Parathyroid adenoma (tissue), 2 donors: Measurements from ENCODE around the gene SHISA6.
"Not testable (repeated sequence)": the region's sequence is repeated elsewhere in the genome, so short reads cannot be mapped to it uniquely, and the experiment has no call there.

Experiments used
- H2AFZ ChIP-seq: fragments of 300-600 bp; sonication (generic); one replicate; pipeline ENCODE4 v1.7.0; 2017; ENCODE audit warnings: antibody characterized with exemption, mild to moderate bottlenecking
- H3K27ac ChIP-seq: fragments of 300-600 bp; sonication (generic); one replicate; pipeline ENCODE4 v1.7.0; 2017
- H3K27me3 ChIP-seq: fragments of 300-600 bp; sonication (generic); one replicate; pipeline ENCODE4 v1.7.0; 2017; ENCODE audit warnings: low read length; ENCODE audit not compliant: control insufficient read depth, insufficient read depth
- H3K36me3 ChIP-seq: fragments of 300-600 bp; sonication (generic); one replicate; pipeline ENCODE4 v1.7.0; 2017; ENCODE audit warnings: low read length; ENCODE audit not compliant: control insufficient read depth, insufficient read depth
- H3K4me1 ChIP-seq: fragments of 300-600 bp; sonication (generic); one replicate; pipeline ENCODE4 v1.7.0; 2017; ENCODE audit warnings: control low read depth
- H3K4me2 ChIP-seq: fragments of 300-600 bp; sonication (generic); one replicate; pipeline ENCODE4 v1.7.0; 2017; ENCODE audit warnings: low read length
- H3K4me3 ChIP-seq: fragments of 300-600 bp; sonication (generic); one replicate; pipeline ENCODE4 v1.7.0; 2017; ENCODE audit warnings: low read depth, low read length
- H3K79me2 ChIP-seq: fragments of 300-600 bp; sonication (generic); one replicate; pipeline ENCODE4 v1.7.0; 2017; ENCODE audit warnings: control low read depth
- H3K9ac ChIP-seq: fragments of 300-600 bp; sonication (generic); one replicate; pipeline ENCODE4 v1.7.0; 2017; ENCODE audit warnings: mild to moderate bottlenecking
- H3K9me3 ChIP-seq: fragments of 300-600 bp; sonication (generic); one replicate; pipeline ENCODE4 v1.7.0; 2017; ENCODE audit warnings: low read length; ENCODE audit not compliant: control insufficient read depth
- TF ChIP-seq, protein P1 (sequence below): fragments of 300-600 bp; sonication (generic); IDR thresholded peaks from one replicate; pipeline ENCODE4 v1.7.0; 2017; ENCODE audit warnings: antibody characterized with exemption, mild to moderate bottlenecking
- donor health status: primary hyperparathyroidism.

SHISA6 gene

GRCh38 chr17:11308531-11308930 is 67.5 kb downstream of the SHISA6 start:
- Histone ChIP-seq H3K27ac (no peak overlapping the region), H2AFZ (peak overlapping the region; percentile 65)
- TF ChIP-seq, protein P1, sequence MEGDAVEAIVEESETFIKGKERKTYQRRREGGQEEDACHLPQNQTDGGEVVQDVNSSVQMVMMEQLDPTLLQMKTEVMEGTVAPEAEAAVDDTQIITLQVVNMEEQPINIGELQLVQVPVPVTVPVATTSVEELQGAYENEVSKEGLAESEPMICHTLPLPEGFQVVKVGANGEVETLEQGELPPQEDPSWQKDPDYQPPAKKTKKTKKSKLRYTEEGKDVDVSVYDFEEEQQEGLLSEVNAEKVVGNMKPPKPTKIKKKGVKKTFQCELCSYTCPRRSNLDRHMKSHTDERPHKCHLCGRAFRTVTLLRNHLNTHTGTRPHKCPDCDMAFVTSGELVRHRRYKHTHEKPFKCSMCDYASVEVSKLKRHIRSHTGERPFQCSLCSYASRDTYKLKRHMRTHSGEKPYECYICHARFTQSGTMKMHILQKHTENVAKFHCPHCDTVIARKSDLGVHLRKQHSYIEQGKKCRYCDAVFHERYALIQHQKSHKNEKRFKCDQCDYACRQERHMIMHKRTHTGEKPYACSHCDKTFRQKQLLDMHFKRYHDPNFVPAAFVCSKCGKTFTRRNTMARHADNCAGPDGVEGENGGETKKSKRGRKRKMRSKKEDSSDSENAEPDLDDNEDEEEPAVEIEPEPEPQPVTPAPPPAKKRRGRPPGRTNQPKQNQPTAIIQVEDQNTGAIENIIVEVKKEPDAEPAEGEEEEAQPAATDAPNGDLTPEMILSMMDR, result no peak

DNA sequence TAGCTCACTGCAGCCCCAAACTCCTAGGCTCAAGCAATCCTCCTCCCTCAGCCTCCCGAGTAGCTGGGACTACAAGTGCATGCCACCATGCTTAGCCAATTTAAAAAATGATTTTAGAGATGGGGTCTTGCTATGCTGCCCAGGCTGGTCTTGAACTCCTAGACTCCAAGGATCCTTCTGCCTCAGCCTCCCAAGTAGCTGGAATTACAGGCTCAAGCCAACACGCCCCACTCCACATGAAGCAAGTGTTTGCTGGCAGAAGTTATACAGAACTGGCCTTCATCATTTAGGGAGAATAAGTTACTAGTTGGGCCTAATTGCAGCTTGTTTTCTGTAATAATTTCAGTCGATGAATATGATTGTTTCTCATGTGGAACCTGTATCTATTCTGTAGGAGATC is 68.0 kb downstream of the SHISA6 start:
- Histone ChIP-seq H3K4me1 (no peaks in the 10 kb centered on the region), H3K4me3 (no peak overlapping the region), H3K36me3 (no peaks in the 10 kb centered on the region), H3K79me2 (no peaks in the 10 kb centered on the region), H3K27me3 (no peaks in the 10 kb centered on the region), H3K27ac (no peak overlapping the region), H3K4me2 (no peak overlapping the region), H3K9me3 (no peaks in the 10 kb centered on the region), H2AFZ (no peak overlapping the region), H3K9ac (no peak overlapping the region)
- TF ChIP-seq, protein P1, result no peak

More at GRCh38 chr17:11308531-11308930, 67.5 kb downstream of the SHISA6 start:
- no peaks in the 10 kb centered on the region for H3K4me1 ChIP-seq
- H3K36me3 ChIP-seq, result no peaks in the 10 kb centered on the region
- H3K4me3 ChIP-seq, result no peak overlapping the region
- no peak overlapping the region for H3K4me2 ChIP-seq
- H3K79me2 ChIP-seq, result no peaks in the 10 kb centered on the region
- H3K9ac ChIP-seq, result no peak overlapping the region
- no peaks in the 10 kb centered on the region for H3K9me3 ChIP-seq
- no peaks in the 10 kb centered on the region for H3K27me3 ChIP-seq

- TF ChIP-seq, protein P1, result no peak
- Histone ChIP-seq H3K27me3 (no peaks in the 10 kb centered on the region), H2AFZ (no peak overlapping the region), H3K4me3 (no peak overlapping the region), H3K4me1 (no peaks in the 10 kb centered on the region), H3K4me2 (no peak overlapping the region), H3K9me3 (no peaks in the 10 kb centered on the region), H3K27ac (no peak overlapping the region), H3K79me2 (no peaks in the 10 kb centered on the region), H3K36me3 (no peaks in the 10 kb centered on the region), H3K9ac (no peak overlapping the region)
Measured at GRCh38 chr17:11309850-11310249, 68.8 kb downstream of the SHISA6 start.

- not testable (repeated sequence) for H2AFZ ChIP-seq, H3K4me2 ChIP-seq, H3K79me2 ChIP-seq
Measured at GRCh38 chr17:11316451-11316850, 75.4 kb downstream of the SHISA6 start.

DNA sequence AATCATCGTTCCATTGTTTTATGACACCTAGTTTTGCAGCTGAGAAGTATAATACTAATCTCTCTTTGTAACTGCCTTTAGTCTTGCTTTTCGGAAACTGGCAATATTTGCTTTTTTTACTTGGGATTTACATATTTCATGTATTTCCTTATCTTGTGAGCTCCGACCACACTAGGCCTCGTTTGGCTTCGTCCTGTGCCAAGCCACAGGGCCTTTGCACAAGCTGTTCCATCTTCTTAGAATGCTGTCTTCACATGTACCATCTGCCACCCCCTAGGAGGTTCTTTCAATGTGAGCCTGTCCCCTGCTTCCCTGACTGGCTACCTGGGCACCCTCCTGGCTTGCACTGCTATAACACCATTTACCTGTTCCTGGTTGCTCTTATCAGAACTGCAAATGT is 77.2 kb downstream of the SHISA6 start:
- H3K27ac ChIP-seq, result no peak overlapping the region
- TF ChIP-seq, protein P1, result no peak
- H3K4me3 ChIP-seq, result no peak overlapping the region
- no peak overlapping the region for H3K4me2 ChIP-seq
- no peaks in the 10 kb centered on the region for H3K27me3 ChIP-seq
- no peaks in the 10 kb centered on the region for H3K4me1 ChIP-seq
- H3K36me3 ChIP-seq, result no peaks in the 10 kb centered on the region
- no peak overlapping the region for H2AFZ ChIP-seq
- no peak overlapping the region for H3K9ac ChIP-seq
- H3K79me2 ChIP-seq, result no peaks in the 10 kb centered on the region
- H3K9me3 ChIP-seq, result no peaks in the 10 kb centered on the region

More at GRCh38 chr17:11316451-11316850, 75.4 kb downstream of the SHISA6 start:
- H3K9me3 ChIP-seq, H3K36me3 ChIP-seq, H3K9ac ChIP-seq, H3K27me3 ChIP-seq, H3K4me1 ChIP-seq, H3K4me3 ChIP-seq, H3K27ac ChIP-seq: not testable (repeated sequence)
